ENCODE measurements around the gene CNTFR.

DNA sequence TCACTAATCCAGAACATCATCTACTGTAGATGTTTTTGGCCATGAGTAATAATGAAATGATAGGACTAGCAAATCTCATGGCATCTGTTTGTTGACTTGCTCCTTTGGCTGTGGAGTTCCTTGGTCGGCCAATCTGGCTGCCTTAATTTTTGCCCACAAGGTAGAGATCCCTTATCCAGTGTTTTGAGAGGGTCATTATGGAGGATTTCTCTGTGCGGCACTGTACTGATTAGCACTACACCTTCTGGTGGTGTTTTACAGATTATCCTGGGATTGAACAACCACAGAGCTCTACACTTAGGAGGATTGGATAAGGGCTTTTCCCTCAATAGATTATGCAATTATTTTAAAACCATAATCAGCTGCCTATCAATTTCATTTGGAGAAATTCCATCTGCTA lies 63.5 kb downstream of the CNTFR start:
- TF ChIP-seq, protein P1, sequence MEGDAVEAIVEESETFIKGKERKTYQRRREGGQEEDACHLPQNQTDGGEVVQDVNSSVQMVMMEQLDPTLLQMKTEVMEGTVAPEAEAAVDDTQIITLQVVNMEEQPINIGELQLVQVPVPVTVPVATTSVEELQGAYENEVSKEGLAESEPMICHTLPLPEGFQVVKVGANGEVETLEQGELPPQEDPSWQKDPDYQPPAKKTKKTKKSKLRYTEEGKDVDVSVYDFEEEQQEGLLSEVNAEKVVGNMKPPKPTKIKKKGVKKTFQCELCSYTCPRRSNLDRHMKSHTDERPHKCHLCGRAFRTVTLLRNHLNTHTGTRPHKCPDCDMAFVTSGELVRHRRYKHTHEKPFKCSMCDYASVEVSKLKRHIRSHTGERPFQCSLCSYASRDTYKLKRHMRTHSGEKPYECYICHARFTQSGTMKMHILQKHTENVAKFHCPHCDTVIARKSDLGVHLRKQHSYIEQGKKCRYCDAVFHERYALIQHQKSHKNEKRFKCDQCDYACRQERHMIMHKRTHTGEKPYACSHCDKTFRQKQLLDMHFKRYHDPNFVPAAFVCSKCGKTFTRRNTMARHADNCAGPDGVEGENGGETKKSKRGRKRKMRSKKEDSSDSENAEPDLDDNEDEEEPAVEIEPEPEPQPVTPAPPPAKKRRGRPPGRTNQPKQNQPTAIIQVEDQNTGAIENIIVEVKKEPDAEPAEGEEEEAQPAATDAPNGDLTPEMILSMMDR (IDR thresholded peaks at IDR 0.05 in 8 of 11, conservative IDR thresholded peaks at IDR 0.05 in 3 of 11) = no peak
- TF ChIP-seq POLR2A (IDR thresholded peaks at IDR 0.05) (no peak), POLR2AphosphoS5 (IDR thresholded peaks at IDR 0.05) (no peak)
